GM12878 (cell line): ENCODE results near the gene OGFOD3. TPM values are rescaled to one million over a fixed set of nuclear protein-coding genes. Genes with fewer than 3 reads are reported as not detected.
A peak's percentile ranks its signal among the peaks of the same experiment; 100 is the strongest.

Experiments used
- ATAC-seq: fragments of 200-7000 bp; cut with Tn5 transposase; 3 replicates; pipeline ENCODE4 v1.9.1; 2020; ENCODE audit warnings: mild to moderate bottlenecking, moderate library complexity
- BruUV-seq: library from RNA; stranded (reverse); fragments of 400-500 nt; replicated peaks from 2 replicates; lab custom pipeline; 2021; lab: Mats Ljungman, UMichigan
- CTCF ChIA-PET: fragments of 300-600 bp; sonication (Branson Sonifier 250); formaldehyde crosslinking; extraction: SDS; loops from one replicate; lab custom pipeline; 2021; ENCODE audit warnings: inconsistent platforms; lab: Yijun Ruan, JAX
- POLR2A ChIA-PET: fragments of 350-600 bp; formaldehyde crosslinking; extraction: SDS; loops from one replicate; lab custom pipeline; 2021; ENCODE audit warnings: inconsistent platforms; lab: Charles Lee
- RAD21 ChIA-PET: fragments of 300-600 bp; sonication (Branson Sonifier 250); formaldehyde crosslinking; loops from one replicate; lab custom pipeline; 2023; ENCODE audit warnings: antibody characterized with exemption; ENCODE audit not compliant: unreplicated experiment; lab: Charles Lee
- SMC1A ChIA-PET: fragments of 300-600 bp; sonication (Branson Sonifier 250); formaldehyde crosslinking; loops from one replicate; lab custom pipeline; 2023; ENCODE audit not compliant: unreplicated experiment, uncharacterized antibody; lab: Charles Lee
- DNase-seq: peaks from one replicate; pipeline ENCODE4 v3.0.0-alpha.2; 2011; ENCODE audit warnings: low read depth, low spot score
- FAIRE-seq: peaks from 3 replicates; lab custom pipeline; 2011; peaks lifted over from hg19 to GRCh38; lab: Jason Lieb, UNC
- H2AFZ ChIP-seq: 2 replicates; pipeline ENCODE4 v1.6.0; 2011; ENCODE audit warnings: low read depth, low read length, control low read depth; ENCODE audit not compliant: control insufficient read depth
- H3K27ac ChIP-seq: 2 replicates; pipeline ENCODE4 v1.5.1; 2011; ENCODE audit warnings: control low read depth; ENCODE audit not compliant: control insufficient read depth, insufficient read depth
- H3K27me3 ChIP-seq, 2 experiments: replicated peaks in 1 of 2; 2 replicates each; pipeline versions ENCODE4 v1.6.0 to v1.6.1; 2011; ENCODE audit warnings: low read length in 1 of 2; ENCODE audit not compliant: control insufficient read depth in 2 of 2, insufficient read depth in 2 of 2
- H3K36me3 ChIP-seq, 2 experiments: 2 replicates each; pipeline ENCODE4 v1.5.1; 2011; ENCODE audit warnings: low read length in 1 of 2; ENCODE audit not compliant: control insufficient read depth in 2 of 2, insufficient read depth in 2 of 2
- H3K4me1 ChIP-seq: 2 replicates; pipeline ENCODE4 v1.6.1; 2011; ENCODE audit warnings: mild to moderate bottlenecking, low read length, moderate library complexity, mixed read lengths; ENCODE audit not compliant: control insufficient read depth, insufficient read depth
- H3K4me2 ChIP-seq: 2 replicates; pipeline ENCODE4 v1.6.0; 2011; ENCODE audit warnings: control low read depth; ENCODE audit not compliant: control insufficient read depth, insufficient read depth
- H3K4me3 ChIP-seq: fragments of 200-600 bp; sonication (generic); 2 replicates; pipeline ENCODE4 v1.5.1; 2016
- H3K79me2 ChIP-seq: 2 replicates; pipeline ENCODE4 v1.6.0; 2011; ENCODE audit warnings: low read length; ENCODE audit not compliant: control insufficient read depth, insufficient read depth
- H3K9ac ChIP-seq: 2 replicates; pipeline ENCODE4 v1.8.0; 2011; ENCODE audit warnings: low read length, control low read depth, mixed read lengths; ENCODE audit not compliant: control insufficient read depth, insufficient read depth
- H3K9me3 ChIP-seq: replicated peaks from 3 replicates; pipeline ENCODE4 v1.5.1; 2011; ENCODE audit warnings: mild to moderate bottlenecking, low read length; ENCODE audit not compliant: control insufficient read depth, insufficient read depth
- H4K20me1 ChIP-seq: 2 replicates; pipeline ENCODE4 v1.6.0; 2011; ENCODE audit not compliant: control insufficient read depth, insufficient read depth
- BACH1 ChIP-seq: fragments of 450-650 bp; IDR thresholded peaks from 2 replicates; pipeline ENCODE4 v1.6.1; 2017; ENCODE audit warnings: mild to moderate bottlenecking, borderline replicate concordance
- EP300 ChIP-seq, 2 experiments: fragments of 150-350 bp in 1 of 2; IDR thresholded peaks; 2 replicates each; pipeline ENCODE4 v1.6.1; 2011 to 2012; ENCODE audit warnings: low read depth in 2 of 2, low read length in 2 of 2, borderline replicate concordance in 1 of 2, improper control_type of control experiment in 1 of 2, inconsistent platforms in 1 of 2; ENCODE audit not compliant: control insufficient read depth in 1 of 2
- EZH2 ChIP-seq: IDR thresholded peaks from 2 replicates; pipeline ENCODE4 v1.6.1; 2012; ENCODE audit warnings: low read depth, mild to moderate bottlenecking, control low read depth, inconsistent platforms, low read length, borderline replicate concordance; ENCODE audit not compliant: control insufficient read depth
- HDGF ChIP-seq: fragments of 450-650 bp; IDR thresholded peaks from 2 replicates; pipeline ENCODE4 v1.6.1; 2016; ENCODE audit warnings: antibody characterized with exemption
- IKZF1 ChIP-seq: fragments of 450-650 bp; conservative IDR thresholded peaks from 2 replicates; pipeline ENCODE4 v1.6.1; 2017; ENCODE audit warnings: antibody characterized with exemption, mild to moderate bottlenecking
- PML ChIP-seq: IDR thresholded peaks from 2 replicates; pipeline ENCODE4 v1.6.1; 2012; ENCODE audit warnings: low read length, inconsistent platforms
- RAD51 ChIP-seq: fragments of 450-650 bp; IDR thresholded peaks from 2 replicates; pipeline ENCODE4 v1.6.1; 2016; ENCODE audit warnings: moderate library complexity, mild to moderate bottlenecking, inconsistent platforms
- STAT3 ChIP-seq: IDR thresholded peaks from 2 replicates; pipeline ENCODE4 v1.6.1; 2011; ENCODE audit warnings: low read depth, low read length, improper control_type of control experiment
- TARDBP ChIP-seq: IDR thresholded peaks from 2 replicates; pipeline ENCODE4 v1.6.1; 2016; ENCODE audit warnings: borderline replicate concordance
- WGBS: methylation state at CpG from one replicate; pipeline ENCODE4 v1.1.6; 2016; ENCODE audit warnings: low lambda C conversion rate; ENCODE audit not compliant: insufficient replicate concordance, insufficient coverage; ENCODE audit errors: missing lambda C conversion rate; 5-methylcytosine and 5-hydroxymethylcytosine counted together
- in situ Hi-C: fragments of 300-500 bp; cut with MboI; formaldehyde crosslinking; loops from 9 replicates; pipeline ENCODE4 v1.14.3; 2018; ENCODE audit warnings: mixed read lengths
- intact Hi-C: fragments of 100-400 bp; cut with micrococcal nuclease; formaldehyde crosslinking; loops from one replicate; pipeline ENCODE4 v1.14.2; 2022; ENCODE audit not compliant: unreplicated experiment
- polyA plus RNA-seq, 11 experiments: library from polyadenylated mRNA; depleted of rRNA in 4 of 11; unstranded in 6 of 11; stranded (reverse) in 5 of 11; fragments of >200 nt; fragmentation: Nextera tagmentation in 4 of 11; fragmentation: Illumina TruSeq in 1 of 11; extraction: Ambion mirVana in 4 of 11; extraction: Trizol in 1 of 11; gene quantifications; 1 replicate in 1 of 11; 2 replicates in 10 of 11; pipeline versions ENCODE4 v1.2.1 to v1.2.3, GENCODE V29; 2011 to 2016; ENCODE audit warnings: inconsistent platforms in 2 of 11, missing spikeins in 2 of 11, low read depth in 1 of 11
- total RNA-seq, 4 experiments: library from RNA; depleted of rRNA in 3 of 4; stranded (reverse); fragments of >200 nt in 3 of 4; fragmentation: Illumina TruSeq in 1 of 4; extraction: Trizol in 1 of 4; gene quantifications; 2 replicates each; pipeline versions ENCODE4 v1.2.1 to v1.2.3, GENCODE V29; 2013 to 2021
- TF ChIP-seq, protein P1 (sequence below): fragments of 450-650 bp; IDR thresholded peaks from 2 replicates; pipeline ENCODE4 v1.6.1; 2016; ENCODE audit warnings: mild to moderate bottlenecking
- TF ChIP-seq, protein P2 (sequence below): fragments of 150-350 bp; IDR thresholded peaks from 2 replicates; pipeline ENCODE4 v1.6.1; 2014; ENCODE audit warnings: mild to moderate bottlenecking, low read depth, low read length
- TF ChIP-seq, protein P3 (sequence below): IDR thresholded peaks from 2 replicates; pipeline ENCODE4 v1.6.1; 2012; ENCODE audit warnings: low read length, inconsistent platforms
- TF ChIP-seq, protein P4 (sequence below): fragments of 450-650 bp; IDR thresholded peaks from 2 replicates; pipeline ENCODE4 v1.6.1; 2017; ENCODE audit warnings: mild to moderate bottlenecking
- TF ChIP-seq, protein P5 (sequence below): IDR thresholded peaks from 2 replicates; pipeline ENCODE4 v1.6.1; 2012; ENCODE audit warnings: low read depth, low read length, improper control_type of control experiment
- TF ChIP-seq, protein P6 (sequence below): fragments of 450-650 bp; IDR thresholded peaks from 2 replicates; pipeline ENCODE4 v1.6.1; 2017; ENCODE audit warnings: mild to moderate bottlenecking, low read depth, inconsistent platforms; ENCODE audit not compliant: poor library complexity, severe bottlenecking

The OGFOD3 gene
- total and polyA plus RNA-seq, 10 of the 15 experiments (the other 5 are each of a cell fraction or from before 2014, with no cell fraction given): 0.48 to 28.4 (median 18.3) TPM

- Histone ChIP-seq H3K4me1 (peaks cover 4% of the 10 kb centered on the region), H3K9me3 (no peaks in the 10 kb centered on the region; the same call in 2 of the 3 replicates), H2AFZ (no peak overlapping the region), H3K27me3 (no peaks in the 10 kb centered on the region), H3K27ac (no peak overlapping the region), H3K79me2 (peaks cover 41% of the 10 kb centered on the region), H4K20me1 (no peaks in the 10 kb centered on the region; the same call in none of the 2 replicates), H3K4me2 (no peak overlapping the region), H3K36me3 (peaks cover 10 to 26% of the 10 kb centered on the region in 2 experiments), H3K9ac (no peak overlapping the region), H3K4me3 (no peak overlapping the region)
- no TSS peak for BruUV-seq
- 86% methylated on average over 11 of the region's 11 CpGs for WGBS
- ChIA-PET CTCF (no interaction called here), SMC1A (interaction anchor here (0.9 kb wide), 1 partner anchor 9 kb away, joined by 3 read pairs; no protein-coding TSS in a partner anchor), POLR2A (interaction anchor here (0.9 kb wide), 1 partner anchor 31 kb away, joined by 4 read pairs; no protein-coding TSS in a partner anchor), RAD21 (no interaction called here)
- FAIRE-seq (peak; percentile 47), DNase-seq (no peak), ATAC-seq (no peak)
- intact Hi-C loops (loop anchor here (5.0 kb wide), 1 partner anchor 104 kb away; no protein-coding TSS in a partner anchor), in situ Hi-C loops (no loop called here)
- TF ChIP-seq, protein P1, sequence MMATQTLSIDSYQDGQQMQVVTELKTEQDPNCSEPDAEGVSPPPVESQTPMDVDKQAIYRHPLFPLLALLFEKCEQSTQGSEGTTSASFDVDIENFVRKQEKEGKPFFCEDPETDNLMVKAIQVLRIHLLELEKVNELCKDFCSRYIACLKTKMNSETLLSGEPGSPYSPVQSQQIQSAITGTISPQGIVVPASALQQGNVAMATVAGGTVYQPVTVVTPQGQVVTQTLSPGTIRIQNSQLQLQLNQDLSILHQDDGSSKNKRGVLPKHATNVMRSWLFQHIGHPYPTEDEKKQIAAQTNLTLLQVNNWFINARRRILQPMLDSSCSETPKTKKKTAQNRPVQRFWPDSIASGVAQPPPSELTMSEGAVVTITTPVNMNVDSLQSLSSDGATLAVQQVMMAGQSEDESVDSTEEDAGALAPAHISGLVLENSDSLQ: no peak
- TF ChIP-seq EZH2 (no peak), RAD51 (no peak), TARDBP (no peak), IKZF1 (no peak), HDGF (no peak), STAT3 (no peak), EP300 (IDR thresholded peaks at IDR 0.05; ENCODE audit: borderline replicate concordance in 1 of 2, control insufficient read depth in 1 of 2, low read depth in 2 of 2, low read length in 2 of 2) (no peak), PML (no peak), BACH1 (no peak)
- TF ChIP-seq, protein P2, sequence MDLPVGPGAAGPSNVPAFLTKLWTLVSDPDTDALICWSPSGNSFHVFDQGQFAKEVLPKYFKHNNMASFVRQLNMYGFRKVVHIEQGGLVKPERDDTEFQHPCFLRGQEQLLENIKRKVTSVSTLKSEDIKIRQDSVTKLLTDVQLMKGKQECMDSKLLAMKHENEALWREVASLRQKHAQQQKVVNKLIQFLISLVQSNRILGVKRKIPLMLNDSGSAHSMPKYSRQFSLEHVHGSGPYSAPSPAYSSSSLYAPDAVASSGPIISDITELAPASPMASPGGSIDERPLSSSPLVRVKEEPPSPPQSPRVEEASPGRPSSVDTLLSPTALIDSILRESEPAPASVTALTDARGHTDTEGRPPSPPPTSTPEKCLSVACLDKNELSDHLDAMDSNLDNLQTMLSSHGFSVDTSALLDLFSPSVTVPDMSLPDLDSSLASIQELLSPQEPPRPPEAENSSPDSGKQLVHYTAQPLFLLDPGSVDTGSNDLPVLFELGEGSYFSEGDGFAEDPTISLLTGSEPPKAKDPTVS: no peak
- TF ChIP-seq, protein P3, sequence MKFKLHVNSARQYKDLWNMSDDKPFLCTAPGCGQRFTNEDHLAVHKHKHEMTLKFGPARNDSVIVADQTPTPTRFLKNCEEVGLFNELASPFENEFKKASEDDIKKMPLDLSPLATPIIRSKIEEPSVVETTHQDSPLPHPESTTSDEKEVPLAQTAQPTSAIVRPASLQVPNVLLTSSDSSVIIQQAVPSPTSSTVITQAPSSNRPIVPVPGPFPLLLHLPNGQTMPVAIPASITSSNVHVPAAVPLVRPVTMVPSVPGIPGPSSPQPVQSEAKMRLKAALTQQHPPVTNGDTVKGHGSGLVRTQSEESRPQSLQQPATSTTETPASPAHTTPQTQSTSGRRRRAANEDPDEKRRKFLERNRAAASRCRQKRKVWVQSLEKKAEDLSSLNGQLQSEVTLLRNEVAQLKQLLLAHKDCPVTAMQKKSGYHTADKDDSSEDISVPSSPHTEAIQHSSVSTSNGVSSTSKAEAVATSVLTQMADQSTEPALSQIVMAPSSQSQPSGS: no peak
- TF ChIP-seq, protein P4, sequence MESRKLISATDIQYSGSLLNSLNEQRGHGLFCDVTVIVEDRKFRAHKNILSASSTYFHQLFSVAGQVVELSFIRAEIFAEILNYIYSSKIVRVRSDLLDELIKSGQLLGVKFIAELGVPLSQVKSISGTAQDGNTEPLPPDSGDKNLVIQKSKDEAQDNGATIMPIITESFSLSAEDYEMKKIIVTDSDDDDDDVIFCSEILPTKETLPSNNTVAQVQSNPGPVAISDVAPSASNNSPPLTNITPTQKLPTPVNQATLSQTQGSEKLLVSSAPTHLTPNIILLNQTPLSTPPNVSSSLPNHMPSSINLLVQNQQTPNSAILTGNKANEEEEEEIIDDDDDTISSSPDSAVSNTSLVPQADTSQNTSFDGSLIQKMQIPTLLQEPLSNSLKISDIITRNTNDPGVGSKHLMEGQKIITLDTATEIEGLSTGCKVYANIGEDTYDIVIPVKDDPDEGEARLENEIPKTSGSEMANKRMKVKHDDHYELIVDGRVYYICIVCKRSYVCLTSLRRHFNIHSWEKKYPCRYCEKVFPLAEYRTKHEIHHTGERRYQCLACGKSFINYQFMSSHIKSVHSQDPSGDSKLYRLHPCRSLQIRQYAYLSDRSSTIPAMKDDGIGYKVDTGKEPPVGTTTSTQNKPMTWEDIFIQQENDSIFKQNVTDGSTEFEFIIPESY: no peak
- TF ChIP-seq, protein P5, sequence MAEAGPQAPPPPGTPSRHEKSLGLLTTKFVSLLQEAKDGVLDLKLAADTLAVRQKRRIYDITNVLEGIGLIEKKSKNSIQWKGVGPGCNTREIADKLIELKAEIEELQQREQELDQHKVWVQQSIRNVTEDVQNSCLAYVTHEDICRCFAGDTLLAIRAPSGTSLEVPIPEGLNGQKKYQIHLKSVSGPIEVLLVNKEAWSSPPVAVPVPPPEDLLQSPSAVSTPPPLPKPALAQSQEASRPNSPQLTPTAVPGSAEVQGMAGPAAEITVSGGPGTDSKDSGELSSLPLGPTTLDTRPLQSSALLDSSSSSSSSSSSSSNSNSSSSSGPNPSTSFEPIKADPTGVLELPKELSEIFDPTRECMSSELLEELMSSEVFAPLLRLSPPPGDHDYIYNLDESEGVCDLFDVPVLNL: no peak
- TF ChIP-seq, protein P6, sequence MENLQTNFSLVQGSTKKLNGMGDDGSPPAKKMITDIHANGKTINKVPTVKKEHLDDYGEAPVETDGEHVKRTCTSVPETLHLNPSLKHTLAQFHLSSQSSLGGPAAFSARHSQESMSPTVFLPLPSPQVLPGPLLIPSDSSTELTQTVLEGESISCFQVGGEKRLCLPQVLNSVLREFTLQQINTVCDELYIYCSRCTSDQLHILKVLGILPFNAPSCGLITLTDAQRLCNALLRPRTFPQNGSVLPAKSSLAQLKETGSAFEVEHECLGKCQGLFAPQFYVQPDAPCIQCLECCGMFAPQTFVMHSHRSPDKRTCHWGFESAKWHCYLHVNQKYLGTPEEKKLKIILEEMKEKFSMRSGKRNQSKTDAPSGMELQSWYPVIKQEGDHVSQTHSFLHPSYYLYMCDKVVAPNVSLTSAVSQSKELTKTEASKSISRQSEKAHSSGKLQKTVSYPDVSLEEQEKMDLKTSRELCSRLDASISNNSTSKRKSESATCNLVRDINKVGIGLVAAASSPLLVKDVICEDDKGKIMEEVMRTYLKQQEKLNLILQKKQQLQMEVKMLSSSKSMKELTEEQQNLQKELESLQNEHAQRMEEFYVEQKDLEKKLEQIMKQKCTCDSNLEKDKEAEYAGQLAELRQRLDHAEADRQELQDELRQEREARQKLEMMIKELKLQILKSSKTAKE: no peak
Measured at GRCh38 chr17:82447876-82448275, 29.5 kb upstream of the OGFOD3 start.
